Measurements from ENCODE around the gene CCHCR1.

Gene CCHCR1

GRCh38 chr6:31161216-31162126 is 3.9 kb upstream of the CCHCR1 start:
- DNase-seq: no peak

GRCh38 chr6:31158863-31159855 is 1.6 kb upstream of the CCHCR1 start:
- DNase-seq: peak; percentile 63

DNA sequence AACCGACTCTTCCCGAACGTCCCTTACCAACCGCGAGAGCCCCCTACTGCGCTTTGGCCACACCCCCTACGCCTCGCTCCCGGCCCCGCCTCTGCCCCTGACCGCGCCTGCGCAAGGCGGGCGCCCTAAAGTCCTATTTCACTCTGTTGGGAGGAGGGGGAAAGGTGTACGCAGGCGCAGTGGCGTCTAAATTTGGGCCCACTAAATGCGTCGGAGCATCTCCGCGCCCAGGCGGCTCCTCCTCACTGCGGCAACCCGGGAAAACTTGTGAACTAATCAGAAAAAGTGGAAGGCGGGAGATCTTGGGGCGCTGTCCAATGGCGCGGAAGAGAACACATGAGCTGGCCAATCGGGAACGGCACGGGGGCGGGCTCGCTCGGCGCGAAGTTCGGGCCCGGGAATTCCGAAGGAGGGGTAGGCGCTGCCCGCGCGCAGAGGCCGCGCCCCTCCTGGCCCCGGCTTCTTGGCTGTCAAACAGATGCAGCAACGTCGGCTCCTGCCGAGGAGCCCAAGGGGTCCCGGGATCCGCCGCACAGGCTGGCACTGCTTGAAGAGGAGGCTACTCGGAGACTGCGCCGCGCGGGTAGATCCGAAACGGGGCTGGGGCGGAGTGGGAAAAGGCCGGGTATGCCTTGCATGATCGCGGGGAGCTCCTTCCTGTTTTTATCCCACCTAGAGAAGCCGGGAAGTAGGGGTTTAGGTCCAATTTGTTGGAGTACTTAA is 699 bp upstream of the CCHCR1 start, which contains the start of gene TCF19:
TSS of gene TCF19 (plus strand) at position 450 of the 723 bp plus-strand sequence. CDS start 881 bp downstream, outside the sequence.
- peak; percentile 99 for DNase-seq

DNA sequence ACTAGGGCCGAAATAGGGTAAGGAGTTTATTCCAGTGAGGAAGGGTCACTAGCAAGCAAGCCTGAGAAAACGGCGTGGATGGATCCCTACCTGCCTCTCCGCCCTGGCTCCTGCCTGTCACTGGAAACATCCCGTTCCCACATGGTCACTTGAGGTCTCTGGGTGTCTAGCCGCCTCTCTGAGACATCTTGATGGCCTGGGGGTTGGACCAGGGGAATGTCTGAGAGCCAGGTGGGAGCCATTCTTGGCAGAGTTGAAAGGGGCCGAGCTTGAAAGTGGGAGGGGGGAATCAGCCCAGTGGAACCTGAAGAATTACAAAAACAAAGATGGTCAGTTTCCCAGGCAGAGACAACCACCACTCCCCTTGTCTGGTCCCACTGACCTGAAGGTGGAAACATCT is 961 bp downstream of the CCHCR1 start:
- DNase-seq: no peak

GRCh38 chr6:31154436-31154835 is 3.2 kb downstream of the CCHCR1 start:
- DNase-seq: no peak

- DNase-seq: no peak
Observed at GRCh38 chr6:31152781-31153180, 4.8 kb downstream of the CCHCR1 start.

GRCh38 chr6:31149827-31150447 is 7.7 kb downstream of the CCHCR1 start:
- DNase-seq: peak; percentile 39

DNA sequence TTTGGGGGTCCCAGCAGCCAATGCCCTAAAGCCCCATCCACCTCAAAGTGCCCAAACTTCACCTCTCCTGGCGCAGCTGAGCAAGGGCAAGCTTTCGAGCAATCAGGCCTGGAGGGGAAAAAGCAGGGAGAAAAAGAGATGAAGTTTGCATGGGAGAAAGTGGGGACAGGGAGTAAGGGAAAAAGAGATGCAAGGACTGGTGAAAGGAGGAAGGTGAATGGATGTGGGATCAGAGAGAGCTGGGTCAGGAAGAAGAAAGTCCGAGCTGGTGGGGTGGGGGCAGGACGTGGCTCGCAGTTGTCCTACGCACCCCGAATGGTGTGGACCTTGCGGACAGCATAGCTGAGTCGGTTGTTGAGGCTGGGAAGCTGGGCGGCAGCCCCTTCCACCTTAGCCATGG is 12.2 kb downstream of the CCHCR1 start:
- DNase-seq: no peak

- no peak for DNase-seq
Observed at GRCh38 chr6:31144970-31145340, 12.6 kb downstream of the CCHCR1 start.

- DNase-seq: no peak
Observed at GRCh38 chr6:31144296-31144969, 13.2 kb downstream of the CCHCR1 start.

DNA sequence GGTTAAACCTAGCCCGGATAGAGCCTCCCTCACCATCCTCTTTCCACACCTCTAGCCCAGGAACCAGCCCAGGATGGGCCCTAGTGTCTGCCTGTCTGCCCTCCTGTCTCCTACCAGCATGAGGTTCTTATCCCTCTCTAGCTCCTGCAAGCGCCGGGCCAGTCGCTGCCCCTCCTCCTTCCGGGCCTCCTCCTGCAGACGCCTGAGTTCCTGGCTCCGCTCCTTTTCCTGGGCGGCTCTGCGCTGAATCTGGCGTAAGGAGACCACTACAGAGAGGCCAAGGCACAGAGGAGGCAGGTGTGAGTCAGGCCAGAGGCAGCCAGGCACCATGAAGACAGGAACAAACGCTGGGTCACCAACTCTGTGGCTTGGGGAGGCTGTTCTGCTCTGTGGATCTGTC is 14.5 kb downstream of the CCHCR1 start:
- no peak for DNase-seq

DNA sequence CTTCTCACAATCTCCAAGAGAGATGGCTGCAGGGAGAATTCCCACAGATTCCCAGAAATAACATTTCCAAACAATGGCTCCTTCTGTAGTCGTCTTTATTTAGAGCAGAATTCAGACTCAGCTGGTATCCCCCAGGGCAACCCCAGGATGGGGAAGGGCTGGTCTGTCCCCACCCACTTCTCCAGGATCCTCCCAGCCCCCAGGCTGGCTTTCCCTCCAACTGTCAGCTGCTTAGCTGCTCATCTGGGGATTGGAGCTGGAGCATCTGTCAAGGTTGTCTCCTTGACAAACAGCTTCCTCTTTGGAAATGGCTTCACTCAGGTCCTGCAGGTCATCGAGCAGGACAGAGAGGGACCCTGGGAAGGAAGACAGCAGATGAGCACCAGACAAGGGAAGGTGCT is 15.2 kb downstream of the CCHCR1 start:
- DNase-seq: peak; percentile 73

DNA sequence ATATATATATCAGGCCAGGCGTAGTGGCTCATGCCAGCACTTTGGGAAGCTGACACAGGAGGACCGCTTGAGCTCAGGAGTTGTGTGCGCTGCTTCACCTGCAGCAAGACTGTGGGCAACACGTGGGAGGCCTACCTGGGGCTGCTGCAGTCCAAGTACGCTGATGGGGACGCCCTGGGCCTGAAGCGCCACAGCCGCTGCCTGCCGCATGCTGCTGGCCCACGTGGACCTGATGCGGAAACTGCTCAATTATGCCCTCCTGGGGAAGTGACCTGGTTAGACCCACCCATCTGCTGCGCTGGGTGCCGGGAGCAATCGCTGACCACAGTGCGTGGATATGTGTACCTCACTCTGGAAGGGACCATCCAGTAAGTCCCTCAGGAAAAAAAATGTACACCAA is 17.0 kb downstream of the CCHCR1 start:
- DNase-seq: no peak

- peak; percentile 46 for DNase-seq
Observed at GRCh38 chr6:31139599-31139998, 18.0 kb downstream of the CCHCR1 start.

DNA sequence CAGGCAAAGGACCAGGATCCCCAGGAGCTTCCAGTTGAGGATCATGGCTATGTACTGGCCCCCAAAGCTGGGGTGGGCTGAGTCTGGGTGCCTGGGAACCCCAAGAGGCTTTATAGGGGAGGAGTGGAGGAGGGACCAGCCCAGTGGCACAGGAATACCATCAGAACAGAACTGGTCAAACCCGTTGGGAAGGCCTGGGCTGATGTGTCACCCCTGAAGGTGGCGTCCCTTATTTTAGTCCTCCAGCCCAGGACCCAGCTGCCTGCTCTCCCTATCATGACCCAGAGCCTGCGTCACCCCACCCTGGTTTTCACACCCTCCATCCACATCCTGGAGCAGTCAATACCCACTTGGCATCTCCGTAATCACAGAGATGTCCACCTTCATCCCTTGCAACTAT is 18.6 kb downstream of the CCHCR1 start, which contains the start of gene PSORS1C2:
TSS of gene PSORS1C2 (minus strand) at position 85 of the 400 bp plus-strand sequence. CDS start at position 45, 40 bp downstream.
- DNase-seq: no peak

DNA sequence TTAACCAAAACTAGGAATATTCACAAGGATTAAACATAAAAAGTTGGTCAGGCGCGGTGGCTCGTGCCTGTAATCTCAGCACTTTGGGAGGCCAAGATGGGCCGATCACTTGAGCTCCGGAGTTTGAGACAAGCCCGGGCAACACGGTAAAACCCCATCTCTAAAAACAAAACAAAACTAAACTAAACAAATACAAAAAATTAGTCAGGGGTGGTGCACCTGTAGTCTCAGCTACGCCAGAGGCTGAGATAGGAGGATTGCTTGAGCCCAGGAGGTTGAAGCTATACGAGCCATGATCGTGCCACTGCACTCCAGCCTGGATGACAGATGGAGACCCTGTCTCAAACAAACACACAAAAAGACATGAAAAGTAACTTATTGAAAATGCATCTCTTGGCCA is 21.9 kb downstream of the CCHCR1 start:
- no peak for DNase-seq

DNA sequence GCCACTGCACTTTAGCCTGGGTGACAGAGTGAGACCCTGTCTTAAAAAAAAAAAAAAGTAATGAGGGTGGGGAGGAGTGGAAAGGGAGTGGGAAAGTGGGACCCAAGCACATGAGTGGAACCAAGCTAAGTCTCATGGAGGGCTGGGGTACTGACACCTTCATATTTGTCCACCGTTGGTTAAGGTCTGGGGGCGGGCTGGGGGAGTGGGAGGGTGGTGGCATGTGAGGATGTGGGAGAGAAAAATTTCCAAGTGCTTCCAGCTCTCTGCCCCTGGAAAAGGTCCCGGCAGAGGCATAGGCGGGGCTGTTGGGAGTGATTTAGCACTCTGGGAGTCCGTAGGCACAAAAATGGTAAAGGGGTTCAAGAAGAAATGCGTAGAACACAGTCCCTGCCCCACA is 24.8 kb downstream of the CCHCR1 start:
- DNase-seq: no peak

- no peak for DNase-seq
Observed at GRCh38 chr6:31131595-31131994, 26.0 kb downstream of the CCHCR1 start.

DNA sequence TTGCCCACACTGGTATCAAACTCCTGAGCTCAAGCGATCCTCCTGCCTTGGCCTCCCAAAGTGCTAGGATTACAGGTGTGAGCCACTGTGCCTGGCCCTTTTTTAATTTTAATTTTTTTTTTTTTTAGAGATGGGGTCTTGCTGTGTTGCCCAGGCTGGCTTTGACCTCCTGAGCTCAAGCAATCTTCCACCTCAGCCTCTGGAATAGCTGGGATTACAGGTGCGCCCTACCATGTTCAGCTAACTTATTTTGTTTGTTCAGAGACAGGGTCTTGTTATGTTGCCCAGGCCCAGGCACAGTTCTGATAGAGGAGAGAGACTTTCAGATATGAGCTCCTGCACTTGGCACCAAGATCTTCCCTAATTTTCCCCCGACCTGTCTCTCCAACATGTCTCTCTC is 26.9 kb downstream of the CCHCR1 start:
- DNase-seq: no peak

DNA sequence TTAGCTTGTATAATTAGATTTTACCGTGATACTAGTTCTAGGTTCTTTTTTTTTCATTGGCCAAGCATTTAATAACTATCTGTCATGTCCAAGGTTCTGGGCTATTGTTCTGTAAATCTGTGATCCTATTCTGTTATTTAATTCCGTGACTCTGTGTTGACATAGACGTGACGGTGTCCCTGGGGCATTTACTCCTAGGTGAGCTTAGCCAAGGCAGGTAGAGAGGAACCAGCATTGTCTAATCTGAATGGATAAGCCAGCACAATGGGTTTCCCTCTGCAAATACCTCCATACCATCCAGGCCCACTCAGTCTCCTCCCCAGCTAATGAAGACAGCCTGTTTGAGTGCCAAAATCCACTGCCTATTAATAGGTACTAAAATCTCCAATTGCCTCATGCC is 28.5 kb downstream of the CCHCR1 start:
- peak; percentile 49 for DNase-seq

DNA sequence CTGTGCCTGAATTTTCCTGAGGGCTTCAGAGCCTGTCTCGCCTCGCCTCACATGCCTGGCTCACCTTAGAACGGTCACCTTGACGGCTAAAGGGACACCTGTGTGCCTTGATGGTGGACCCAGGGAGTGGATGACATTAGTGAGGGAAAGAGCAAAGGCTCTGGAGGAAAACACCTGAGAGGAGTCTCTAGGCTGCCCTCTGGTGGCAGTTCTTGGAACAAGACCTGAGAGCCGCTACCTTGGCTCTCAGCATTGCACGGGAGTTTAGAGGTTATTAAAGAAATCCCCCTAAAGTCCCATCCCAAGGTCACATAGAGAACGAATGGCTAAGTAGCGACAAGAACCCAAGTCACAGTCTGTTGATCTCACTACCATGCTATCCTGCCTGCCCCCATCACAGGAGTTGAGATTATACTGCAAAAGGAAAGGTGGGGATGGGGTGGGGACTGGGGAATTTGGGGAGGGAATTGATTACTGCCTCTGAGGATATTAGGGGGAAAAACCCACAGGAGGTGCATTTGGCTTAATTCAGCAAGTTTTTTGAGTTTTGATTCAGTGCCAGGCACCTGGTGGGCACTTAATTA is 29.4 kb downstream of the CCHCR1 start:
- DNase-seq: peak; percentile 67
